Measurements from ENCODE around the gene OTOP3.
"Not testable (repeated sequence)": the region's sequence is repeated elsewhere in the genome, so short reads cannot be mapped to it uniquely, and the experiment has no call there.

DNA sequence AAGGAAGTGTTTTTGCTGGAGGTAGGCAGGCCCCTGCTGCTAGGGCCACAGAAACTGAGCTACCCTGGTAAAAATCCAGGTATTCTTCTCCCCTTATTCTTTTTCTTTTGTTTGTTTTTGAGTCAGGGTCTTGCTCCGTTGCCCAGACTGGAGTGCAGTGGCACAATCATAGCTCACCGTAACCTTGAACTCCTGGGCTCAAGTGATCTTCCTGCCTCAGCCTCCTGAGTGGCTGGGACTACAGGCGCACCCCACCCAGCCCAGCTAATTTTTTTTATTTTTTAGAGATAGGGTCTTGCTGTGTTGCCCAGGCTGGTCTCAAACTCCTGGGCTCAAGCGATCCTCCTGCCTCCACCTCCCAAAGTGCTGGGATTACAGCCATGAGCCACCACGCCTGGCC lies 33.8 kb downstream of the OTOP3 start:
- TF ChIP-seq, protein P1, sequence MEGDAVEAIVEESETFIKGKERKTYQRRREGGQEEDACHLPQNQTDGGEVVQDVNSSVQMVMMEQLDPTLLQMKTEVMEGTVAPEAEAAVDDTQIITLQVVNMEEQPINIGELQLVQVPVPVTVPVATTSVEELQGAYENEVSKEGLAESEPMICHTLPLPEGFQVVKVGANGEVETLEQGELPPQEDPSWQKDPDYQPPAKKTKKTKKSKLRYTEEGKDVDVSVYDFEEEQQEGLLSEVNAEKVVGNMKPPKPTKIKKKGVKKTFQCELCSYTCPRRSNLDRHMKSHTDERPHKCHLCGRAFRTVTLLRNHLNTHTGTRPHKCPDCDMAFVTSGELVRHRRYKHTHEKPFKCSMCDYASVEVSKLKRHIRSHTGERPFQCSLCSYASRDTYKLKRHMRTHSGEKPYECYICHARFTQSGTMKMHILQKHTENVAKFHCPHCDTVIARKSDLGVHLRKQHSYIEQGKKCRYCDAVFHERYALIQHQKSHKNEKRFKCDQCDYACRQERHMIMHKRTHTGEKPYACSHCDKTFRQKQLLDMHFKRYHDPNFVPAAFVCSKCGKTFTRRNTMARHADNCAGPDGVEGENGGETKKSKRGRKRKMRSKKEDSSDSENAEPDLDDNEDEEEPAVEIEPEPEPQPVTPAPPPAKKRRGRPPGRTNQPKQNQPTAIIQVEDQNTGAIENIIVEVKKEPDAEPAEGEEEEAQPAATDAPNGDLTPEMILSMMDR (conservative IDR thresholded peaks at IDR 0.05; ENCODE audit: low read depth, low read length): not testable (repeated sequence)
- TF ChIP-seq POLR2A (IDR thresholded peaks at IDR 0.05; ENCODE audit: low read depth, low read length); RCOR1 (IDR thresholded peaks at IDR 0.05; ENCODE audit: insufficient replicate concordance, low read length); MAFK (IDR thresholded peaks at IDR 0.05; ENCODE audit: low read depth, low read length); MXI1 (IDR thresholded peaks at IDR 0.05; ENCODE audit: borderline replicate concordance, low read depth, low read length): not testable (repeated sequence)
